Measurements from ENCODE around the gene FAM118A.
"Not testable (repeated sequence)": the region's sequence is repeated elsewhere in the genome, so short reads cannot be mapped to it uniquely, and the experiment has no call there.

The FAM118A gene

DNA sequence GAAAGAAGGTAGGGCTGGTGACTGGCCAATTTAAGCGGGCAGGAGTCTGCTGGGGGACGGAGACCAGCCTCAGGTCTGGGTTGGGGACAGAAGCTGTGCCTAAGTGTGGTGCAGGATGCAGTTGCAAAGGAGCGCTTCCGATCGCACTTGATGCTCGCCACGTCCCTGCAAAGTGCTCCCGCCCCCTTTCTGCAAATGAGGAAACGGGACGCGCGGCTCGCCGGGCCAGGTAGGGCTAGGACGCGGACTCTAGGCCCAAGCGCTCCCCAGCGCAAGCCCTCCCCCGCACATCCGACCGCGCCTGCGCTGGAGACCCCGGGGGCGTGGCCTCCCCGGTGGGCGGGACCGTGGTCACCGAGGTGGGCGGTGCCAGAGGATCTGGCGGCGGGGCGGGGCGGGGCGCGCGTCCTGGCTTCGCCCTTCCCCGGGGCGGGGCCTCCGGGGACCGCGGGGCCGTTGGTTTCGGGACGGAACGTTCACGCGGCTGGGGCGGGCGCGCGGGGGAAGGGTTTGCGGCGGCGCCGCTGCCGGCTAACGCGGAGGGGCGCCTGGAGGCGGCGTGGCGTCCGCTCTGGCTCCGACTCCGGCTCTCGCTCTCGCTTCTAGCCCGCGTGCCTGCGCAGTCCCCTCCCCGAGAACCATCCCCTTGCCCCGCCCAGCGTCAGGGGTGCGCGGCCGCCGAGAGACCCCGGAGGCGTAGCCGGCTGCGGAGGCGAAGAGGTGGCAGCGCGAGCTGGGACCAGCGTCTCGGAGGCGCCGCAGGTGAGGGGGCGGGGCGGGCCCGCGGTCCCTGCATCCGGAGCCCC lies at the start of gene FAM118A:
FAM118A (plus strand) TSS at position 513 of the 806 bp plus-strand sequence. CDS start 12,446 bp downstream, outside the sequence.
- DNase-seq: peak; percentile 95

DNA sequence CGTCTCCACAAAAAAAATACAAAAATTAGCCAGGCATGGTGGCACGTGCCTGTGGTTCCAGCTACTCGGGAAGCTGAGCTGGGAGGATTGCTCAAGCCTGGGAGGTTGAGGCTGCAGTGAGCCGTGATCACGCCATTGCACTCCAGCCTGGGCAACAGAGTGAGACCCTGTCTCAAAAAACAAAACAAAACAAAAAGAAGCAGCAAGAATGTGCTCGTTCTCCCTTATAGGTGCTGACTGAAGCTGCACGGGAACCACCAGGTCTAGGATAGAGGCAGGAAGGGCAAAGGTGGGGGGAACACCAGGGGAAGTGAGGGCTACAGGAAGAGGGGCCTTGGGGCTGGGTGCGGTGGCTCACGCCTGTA lies 49.4 kb upstream of the FAM118A start:
- DNase-seq: not testable (repeated sequence)

DNA sequence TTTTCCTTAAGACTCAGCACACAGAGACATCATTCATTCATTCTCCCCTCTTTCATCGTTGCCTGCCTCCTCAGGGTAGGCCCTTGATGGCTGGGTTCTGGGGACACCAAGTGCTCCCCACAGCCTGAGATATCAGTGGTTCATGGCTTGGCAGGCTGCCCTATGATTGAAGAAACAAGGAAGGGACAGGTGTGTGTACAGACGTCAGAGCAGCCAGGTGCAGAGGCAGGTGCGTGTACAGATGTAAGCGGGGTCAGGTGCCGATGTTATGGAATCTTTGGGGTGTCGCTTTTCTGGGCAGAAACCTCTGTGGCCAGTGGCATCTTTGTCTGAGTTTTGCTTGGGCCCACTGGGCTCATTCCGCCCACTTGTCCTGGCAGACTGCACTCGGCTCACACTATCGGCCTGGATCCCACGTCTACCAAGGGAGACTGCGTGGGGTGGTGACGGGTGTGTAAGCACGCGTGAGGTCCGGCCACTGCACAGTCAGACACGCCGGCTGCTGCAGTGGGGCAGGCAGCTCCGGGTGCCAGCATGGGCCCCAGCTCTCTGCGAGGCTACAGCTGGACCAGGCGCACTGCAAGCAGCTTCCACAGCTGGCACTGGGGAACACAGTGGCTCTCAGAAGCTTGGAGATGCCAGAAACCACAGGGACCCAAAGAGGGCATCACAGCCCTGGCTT lies 48.2 kb upstream of the FAM118A start:
- DNase-seq: no peak

DNA sequence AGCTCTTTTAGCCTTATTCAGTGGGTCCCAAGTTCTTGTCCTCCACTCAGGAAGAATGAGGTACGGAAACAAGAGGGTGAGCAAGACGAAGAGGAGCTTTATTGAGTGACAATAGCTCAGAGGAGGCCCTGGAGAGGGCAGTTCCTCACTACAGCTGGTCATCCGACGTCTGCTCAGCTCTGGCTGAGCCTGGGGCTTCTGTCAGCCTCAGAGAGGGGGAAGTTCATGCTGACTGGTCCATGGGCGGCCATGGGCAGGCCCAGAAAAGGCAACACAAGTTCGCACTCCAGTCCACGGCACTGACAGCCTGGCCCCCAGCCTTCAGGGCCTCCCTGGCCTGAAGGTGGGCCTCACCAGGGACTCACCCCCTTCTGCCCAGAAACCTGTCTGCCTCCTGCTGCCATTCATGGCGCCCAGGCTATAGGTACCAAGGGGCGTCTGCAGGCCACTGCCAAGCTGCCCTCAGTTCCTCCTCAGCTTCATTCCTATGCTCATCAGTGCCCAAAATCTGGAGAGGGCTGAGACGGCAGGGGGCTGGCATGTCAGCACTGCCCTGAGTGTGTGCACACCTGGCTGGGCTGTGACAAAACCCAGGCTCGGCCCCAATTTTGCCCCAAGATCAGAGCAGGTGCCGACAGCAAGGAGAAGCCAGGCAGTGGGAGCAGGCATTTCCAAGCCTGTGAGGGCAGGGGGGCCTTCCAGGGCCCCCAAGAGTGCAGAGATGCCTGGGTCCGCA lies 47.4 kb upstream of the FAM118A start:
- DNase-seq: no peak

DNA sequence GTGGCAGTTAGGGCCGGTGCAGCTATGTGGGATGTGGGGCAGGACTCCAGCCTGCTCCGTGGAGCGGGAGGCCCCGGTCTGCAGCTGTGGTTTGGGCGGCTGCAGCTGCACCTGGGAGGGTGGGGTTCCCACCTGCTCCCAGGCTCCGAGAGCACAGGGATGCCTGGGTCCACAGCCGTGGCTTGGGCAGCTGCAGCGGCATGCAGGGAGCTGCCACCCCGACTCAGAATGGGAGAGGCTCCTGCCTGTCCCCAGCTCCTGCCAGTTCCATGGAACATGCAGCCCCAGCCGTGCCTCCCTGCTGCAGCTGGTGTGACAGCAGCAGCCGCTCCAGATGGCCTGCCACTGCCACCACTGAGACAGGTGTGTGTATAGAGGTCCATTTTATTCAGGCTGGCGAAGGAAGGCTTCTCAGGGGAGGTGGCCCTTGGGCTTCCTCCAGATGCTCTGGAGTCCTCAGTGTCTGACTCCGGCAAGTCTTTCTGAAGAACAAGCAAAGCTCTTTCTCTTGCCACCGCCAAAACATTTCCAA lies 46.7 kb upstream of the FAM118A start:
- no peak for DNase-seq

DNA sequence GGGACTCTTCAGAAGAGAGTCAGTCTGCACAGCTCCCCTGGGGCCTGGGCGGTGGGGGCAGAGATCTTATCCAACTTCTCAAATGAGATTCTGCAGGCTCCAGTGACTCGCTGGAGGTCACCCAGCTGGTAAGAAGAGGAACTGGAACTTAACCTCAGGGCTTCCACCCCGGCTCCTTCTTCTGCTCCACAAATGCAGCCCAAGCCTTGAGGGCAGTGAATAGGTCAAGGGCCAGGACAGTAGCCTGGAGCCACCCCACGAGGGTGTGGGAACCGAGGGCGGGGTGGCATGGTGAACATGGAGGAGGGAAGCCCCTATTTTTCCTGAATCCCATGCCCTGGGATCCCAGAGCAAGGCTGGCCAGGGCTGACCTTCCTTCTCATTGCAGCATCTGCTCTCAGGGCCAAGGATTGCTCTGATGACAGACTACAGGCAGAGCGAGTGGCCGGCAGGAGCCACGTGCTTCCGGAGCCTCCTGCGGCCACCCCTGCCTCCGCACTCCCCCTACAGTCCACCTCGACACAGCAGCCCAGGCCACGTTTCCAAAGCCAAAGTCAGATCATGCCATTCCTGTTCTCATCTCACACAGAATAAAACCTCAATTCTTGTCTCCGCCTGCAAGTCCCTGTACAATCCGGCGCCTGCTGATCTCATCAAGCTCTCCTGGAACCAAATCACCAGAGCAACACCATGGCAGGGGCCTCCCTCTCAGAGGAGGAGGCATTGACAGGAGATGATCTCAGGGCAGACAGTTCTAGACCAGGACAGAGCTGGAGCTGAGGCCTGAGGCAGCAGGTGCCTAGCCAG lies 46.1 kb upstream of the FAM118A start:
- DNase-seq: no peak

DNA sequence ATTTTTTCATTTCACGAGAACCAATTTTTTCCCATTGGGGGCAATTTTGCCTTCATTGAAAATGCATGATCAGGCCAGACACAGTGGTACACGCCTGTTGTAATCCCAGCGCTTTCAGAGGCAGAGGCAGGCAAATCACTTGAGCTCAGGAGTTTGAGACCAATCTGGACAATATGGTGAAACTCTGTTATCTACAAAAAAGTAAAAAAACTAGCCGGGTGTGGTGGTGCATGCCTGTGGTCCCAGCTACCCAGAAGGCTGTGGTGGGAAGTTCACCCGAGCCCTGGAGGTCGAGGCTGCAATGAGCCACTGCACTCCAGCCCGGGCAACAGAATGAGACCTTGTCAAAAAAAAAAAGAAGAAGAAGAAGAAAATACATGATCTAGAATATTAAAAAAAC lies 44.2 kb upstream of the FAM118A start:
- no peak for DNase-seq

DNA sequence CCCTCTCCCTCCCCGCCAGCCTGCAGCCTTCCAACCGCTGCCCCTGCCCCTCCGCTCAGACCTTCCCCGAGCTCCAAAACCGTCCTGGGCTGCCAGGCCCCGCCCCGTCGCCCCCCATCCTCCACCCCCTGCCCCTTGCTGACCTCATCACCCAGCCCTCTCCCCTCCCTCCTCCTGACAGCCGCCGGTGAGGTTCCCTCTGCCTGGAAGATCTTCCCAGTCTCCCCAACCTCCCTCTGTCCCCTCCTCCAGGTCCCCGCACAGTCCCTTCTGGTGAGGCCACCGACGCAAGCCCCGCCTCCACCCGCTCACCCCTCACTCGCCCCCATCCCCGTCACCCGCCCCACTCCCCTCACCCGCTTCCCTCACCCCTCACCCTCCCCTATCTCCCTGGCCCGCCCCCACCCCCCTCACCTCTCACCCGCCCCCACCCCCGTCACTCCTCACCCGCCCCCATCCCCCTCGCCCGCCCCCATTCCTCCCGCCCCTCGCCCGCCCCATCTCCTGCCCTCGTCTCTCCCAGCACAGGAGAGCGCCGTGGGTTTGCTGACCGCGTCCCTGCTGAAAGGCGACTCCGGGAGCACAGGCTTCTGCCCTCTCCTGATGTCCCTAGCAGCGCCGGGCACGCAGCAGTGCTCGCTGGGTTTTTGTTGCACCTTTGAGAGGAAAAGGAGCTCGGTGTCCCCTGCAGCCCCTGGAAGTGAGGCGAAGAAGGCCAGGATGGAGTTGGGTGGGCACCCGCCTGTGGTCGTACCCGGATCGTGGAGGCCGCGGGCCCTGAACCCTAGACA lies 41.4 kb upstream of the FAM118A start:
- no peak for DNase-seq

DNA sequence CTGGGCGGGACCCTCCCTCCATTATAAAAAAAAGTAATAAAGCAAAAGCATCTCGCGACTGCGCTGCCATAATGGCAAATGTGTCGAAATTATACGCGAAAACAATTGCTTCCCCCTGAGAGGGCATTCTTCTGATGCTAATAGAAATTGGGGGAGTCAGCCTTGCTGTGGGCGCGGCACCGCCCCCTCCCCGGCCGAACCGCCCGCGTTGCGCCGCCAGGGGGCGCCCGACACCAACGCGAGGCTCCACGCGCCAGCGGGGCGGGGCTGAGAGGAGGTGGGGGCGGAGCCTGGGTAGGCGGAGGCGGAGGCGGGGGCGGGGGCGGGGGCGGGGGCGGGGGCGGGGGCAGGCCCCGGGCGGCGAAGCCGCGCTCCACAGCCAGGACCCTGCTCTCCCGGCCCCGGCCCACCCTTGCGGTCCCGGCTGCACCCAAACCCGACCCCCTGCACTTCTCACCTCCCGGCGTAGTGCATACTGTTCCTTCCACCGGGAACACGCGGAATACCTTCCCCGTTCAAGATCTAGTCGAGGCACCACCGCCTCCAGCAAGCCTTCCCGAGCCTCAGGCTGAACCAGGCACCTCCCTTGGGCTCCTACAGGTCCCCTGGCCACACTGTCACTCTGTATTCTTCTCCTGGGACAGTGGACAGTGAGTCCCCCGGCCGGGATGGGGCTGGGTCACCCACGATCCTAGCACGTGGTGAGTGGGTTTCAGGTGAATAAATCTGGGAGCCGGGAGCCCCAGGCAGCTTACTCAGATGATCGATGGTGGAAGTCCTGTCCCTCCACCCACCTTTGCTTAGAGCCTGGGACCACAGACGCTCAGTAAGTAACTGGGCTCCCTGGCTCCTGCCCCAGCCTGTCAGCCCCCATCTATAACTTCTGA lies 40.5 kb upstream of the FAM118A start:
- peak; percentile 89 for DNase-seq

DNA sequence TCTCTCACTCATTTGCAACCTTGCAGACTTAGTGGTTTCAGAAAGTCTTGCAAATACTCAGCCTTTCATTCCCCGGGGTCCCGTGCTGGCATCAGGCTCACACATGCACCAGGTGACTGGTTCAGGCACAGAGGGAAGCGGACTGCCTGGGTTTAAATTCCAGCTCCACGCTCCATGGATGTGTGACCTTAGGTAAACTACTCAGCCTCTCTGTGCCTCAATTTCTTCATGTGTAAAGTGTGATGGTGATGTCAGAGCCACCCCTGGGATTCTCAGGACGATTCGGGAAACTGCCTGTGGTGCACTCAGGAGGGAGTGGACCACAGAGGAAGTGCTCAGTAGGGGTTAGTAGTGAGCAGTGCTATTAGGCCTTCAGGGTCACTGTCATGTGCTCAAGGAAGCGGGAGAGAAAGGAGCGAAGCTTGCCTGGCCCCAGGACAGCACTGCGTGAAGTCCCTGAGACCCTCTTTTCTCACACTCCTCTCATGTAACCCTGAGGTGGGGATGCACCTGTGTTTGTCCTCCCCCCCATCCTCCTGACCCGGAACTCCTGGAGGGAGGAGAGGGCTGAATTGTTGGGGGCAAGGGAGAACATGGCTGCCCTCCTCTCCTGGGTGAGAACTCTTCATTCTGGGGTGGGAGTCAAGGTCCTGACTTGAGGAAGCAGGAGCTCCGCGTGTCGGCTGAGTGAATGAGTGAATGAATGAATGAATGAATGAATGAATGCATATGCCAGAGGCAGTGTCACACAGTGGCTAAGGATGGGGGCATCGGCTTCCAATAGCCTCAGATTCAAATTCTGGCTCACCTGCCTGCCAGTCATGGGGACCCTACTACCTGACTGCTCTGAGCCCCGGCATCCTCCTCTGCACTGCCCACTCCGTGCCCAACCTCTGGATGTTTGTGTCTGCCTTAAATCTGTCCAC lies 39.4 kb upstream of the FAM118A start:
- no peak for DNase-seq

DNA sequence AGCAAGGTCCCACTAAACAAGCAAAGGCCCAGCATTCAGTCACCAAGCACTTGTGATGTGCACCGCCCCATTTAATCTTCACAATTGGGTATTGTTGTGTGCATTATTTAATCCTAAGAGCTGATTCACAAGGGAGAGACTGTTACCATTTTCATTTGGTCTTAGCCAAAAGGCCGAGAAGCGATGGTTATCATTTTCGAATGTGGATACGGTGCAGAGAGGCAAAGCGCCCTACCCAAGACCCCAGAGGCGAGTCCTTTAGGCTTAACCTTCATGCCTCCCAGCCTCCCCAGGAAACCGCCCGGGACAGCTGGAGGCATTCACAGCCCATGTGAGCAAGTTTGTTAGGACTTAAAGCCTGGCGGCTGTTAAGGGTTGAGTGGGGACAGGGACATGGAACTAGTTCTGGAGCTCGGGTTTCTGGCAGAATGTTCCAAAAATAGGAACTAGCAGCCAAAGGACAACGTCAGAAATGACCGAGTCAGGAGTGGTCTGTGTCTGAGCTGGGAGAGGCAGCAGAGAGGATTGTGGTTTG lies 38.0 kb upstream of the FAM118A start:
- DNase-seq: no peak

DNA sequence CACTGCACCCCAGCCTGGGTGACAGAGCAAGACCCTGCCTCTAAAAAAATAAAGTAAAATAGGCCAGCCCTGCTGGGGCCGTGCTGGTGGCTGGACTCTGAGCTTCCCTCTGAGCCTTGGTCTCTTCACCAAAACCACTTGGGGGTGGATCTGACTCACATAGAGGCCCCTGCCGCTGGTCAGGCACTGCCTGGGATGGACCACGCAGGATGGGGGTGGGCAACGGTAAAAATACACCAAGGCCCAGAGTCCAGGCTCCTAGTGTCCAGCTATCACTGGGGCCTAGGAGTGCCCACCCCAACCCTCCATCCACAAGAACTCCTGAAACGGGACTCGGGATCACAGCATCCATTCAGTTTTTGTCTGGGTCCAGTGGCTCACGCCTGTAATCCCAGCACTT lies 37.2 kb upstream of the FAM118A start:
- no peak for DNase-seq

DNA sequence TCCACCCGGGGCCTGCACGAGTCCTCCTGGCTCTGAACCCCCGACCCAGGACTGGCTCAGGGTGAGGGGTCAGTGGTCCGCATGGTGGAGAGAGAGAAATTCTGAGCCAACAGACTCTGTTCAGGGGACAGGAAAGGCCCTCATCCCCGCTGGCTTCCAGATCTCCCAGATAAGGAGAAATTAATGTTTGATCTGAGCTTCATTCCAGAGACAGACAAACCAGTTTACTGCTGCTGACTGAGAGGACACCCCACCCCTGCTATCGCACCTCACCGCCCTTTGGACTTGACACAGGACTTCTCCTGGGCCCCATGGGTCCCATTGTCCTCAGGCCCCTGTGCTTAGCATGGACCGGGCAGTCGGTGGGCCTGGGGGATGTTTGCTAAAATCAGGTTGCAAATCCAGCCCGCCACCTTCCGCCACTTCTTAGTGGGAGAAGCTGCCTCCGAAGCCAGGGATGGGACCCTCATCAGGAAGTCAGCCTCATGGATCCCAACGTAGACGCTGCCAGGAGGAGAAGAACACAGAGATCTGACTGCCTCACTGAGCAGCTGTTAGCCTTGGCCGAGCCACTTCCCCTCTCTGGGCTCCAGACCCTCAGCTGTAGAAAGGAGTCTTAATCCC lies 36.2 kb upstream of the FAM118A start:
- DNase-seq: no peak

DNA sequence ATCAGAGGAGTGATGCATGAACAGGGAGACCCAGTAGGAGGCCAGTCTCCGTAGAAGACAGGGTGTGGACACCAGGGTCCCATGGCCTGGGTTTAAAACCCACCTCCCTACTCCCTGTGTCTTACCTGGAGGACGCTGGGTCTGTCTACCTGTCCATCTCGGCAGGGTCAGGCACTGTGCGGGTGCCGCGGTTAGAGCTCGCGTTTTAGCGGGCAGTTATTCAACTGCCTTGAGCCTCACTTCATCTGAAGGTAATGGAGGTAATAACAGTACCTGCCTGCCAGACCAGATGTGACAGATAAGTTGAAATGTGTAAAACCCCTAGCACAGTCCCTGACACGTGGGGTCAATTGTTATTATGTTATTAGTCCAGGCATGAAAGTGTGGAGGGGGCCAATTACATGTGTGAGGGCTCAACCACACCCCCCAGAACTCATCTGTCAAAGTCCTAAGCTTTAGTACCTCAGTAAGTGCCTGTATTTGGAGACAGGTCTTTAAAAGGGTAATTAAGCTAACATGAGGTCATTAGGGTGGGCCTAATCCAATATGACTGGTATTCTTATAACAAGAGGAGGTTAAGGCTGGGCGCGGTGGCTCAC lies 33.1 kb upstream of the FAM118A start:
- DNase-seq: no peak

DNA sequence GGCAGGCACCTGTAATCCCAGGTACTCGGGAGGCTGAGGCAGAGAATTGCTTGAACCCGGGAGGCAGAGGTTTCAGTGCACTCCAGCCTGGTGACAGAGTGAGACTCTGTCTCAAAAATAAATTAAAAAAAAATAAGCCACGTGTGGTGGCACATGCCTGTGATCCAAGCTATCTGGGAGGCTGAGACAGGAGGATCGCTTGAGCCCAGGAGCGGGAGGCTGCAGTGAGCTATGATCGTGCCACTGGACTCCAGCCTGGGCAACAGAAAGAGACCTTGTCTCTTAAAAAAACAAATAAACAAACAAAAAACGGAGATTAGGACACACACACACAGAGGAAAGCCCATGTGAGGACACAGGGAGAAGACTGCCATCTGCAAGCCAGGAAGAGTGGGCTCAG lies 32.0 kb upstream of the FAM118A start:
- not testable (repeated sequence) for DNase-seq

DNA sequence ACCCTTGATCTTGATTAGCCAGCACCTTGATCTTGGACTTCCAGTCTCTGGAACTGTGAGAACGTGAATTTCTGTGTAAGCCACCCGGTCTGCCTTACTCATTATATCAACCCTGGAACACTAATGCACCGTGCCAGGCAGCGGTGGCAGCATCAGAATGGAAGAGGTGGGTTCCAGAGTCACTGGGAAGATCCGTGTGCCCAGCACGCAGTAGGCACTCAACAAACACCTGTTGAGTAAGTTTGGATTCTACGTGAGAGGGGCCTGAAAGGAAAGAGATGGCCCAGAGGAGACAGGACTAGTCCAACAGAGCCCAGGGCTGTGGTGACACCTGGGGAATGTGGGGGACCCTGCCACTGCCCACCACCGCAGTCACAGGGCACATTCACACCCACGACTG lies 31.6 kb upstream of the FAM118A start:
- DNase-seq: no peak

DNA sequence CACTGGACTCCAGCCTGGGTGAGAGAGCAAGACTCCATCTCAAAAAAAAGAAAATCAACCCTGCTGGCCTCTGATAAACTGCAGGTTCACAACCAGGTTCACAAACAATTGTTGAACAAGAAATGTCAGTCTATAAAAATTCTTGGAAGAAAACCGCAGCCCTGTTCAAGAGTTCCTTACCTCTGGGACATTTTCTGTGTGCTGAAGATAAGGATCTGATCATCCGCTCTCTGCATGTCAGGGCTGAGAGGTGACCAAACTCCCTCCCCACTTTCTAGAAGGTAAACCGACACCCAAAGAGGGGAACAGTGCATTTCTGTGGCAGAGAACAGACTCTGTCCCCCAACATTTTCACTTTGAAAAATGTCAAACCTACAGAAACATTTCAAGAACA lies 29.1 kb upstream of the FAM118A start:
- DNase-seq: no peak

DNA sequence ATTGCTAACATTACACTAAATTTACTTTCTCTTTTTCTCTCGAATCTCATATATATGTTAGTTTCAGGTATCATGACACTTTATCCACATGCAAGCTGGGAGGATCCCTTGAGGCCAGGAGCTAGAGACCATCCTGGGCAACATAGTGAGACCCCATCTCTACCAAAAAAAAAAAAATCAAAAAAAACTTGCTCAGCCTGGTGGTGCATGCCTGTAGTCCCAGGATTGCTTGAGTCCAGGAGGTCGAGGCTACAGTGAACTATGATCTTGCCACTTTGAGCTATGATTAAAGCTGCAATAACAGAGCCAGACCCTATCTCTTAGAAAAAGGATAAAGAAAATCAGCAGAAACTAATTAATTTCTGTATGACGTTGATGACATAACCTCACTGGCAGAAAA lies 28.7 kb upstream of the FAM118A start:
- no peak for DNase-seq

Measured in activated CD4-positive, alpha-beta T cell treated with anti-CD3 and anti-CD28 coated beads for 1 hour (primary cell).